Hepatocyte (in vitro differentiated cells): ENCODE results near the gene MIP. TPM values are rescaled to one million over a fixed set of nuclear protein-coding genes. Genes with fewer than 3 reads are reported as not detected.
"Not testable (repeated sequence)": the region's sequence is repeated elsewhere in the genome, so short reads cannot be mapped to it uniquely, and the experiment has no call there.

Source experiments
- DNase-seq: peaks from one replicate; pipeline ENCODE4 v3.0.0-alpha.2; 2016; ENCODE audit warnings: low spot score
- H2AFZ ChIP-seq: fragments of 200-600 bp; sonication (generic); 2 replicates; pipeline ENCODE4 v1.6.0; 2016; ENCODE audit warnings: antibody characterized with exemption, mild to moderate bottlenecking
- H3K27ac ChIP-seq: fragments of 200-600 bp; sonication (generic); 2 replicates; pipeline ENCODE4 v1.5.1; 2016; ENCODE audit warnings: mild to moderate bottlenecking
- H3K27me3 ChIP-seq: fragments of 200-600 bp; sonication (generic); 2 replicates; pipeline ENCODE4 v1.6.1; 2016
- H3K36me3 ChIP-seq: fragments of 200-600 bp; sonication (generic); replicated peaks from 2 replicates; pipeline ENCODE4 v1.5.1; 2016; ENCODE audit warnings: low read depth; ENCODE audit not compliant: insufficient read depth
- H3K4me1 ChIP-seq: fragments of 200-600 bp; sonication (generic); 2 replicates; pipeline ENCODE4 v1.5.1; 2016; ENCODE audit warnings: mild to moderate bottlenecking, moderate library complexity; ENCODE audit not compliant: insufficient read depth
- H3K4me2 ChIP-seq: fragments of 200-600 bp; sonication (generic); 2 replicates; pipeline ENCODE4 v1.6.0; 2016
- H3K4me3 ChIP-seq: fragments of 200-600 bp; sonication (generic); 2 replicates; pipeline ENCODE4 v1.5.1; 2016; ENCODE audit warnings: mild to moderate bottlenecking
- H3K79me2 ChIP-seq: fragments of 200-600 bp; sonication (generic); 2 replicates; pipeline ENCODE4 v1.6.0; 2017; ENCODE audit warnings: mild to moderate bottlenecking
- H3K9me2 ChIP-seq: fragments of 200-600 bp; sonication (generic); replicated peaks from 2 replicates; pipeline ENCODE4 v1.6.0; 2017; ENCODE audit warnings: mild to moderate bottlenecking; ENCODE audit not compliant: insufficient read depth
- H3K9me3 ChIP-seq: fragments of 200-600 bp; sonication (generic); 2 replicates; pipeline ENCODE4 v1.5.1; 2016; ENCODE audit warnings: low read depth, mild to moderate bottlenecking
- H4K20me1 ChIP-seq: fragments of 200-600 bp; sonication (generic); 2 replicates; pipeline ENCODE4 v1.6.0; 2016; ENCODE audit warnings: mild to moderate bottlenecking; ENCODE audit not compliant: insufficient read depth, poor library complexity, severe bottlenecking
- EZH2 ChIP-seq: fragments of 200-600 bp; sonication (generic); IDR thresholded peaks from 2 replicates; pipeline ENCODE4 v1.6.1; 2016; ENCODE audit warnings: antibody characterized with exemption, mild to moderate bottlenecking, borderline replicate concordance
- EZH2phosphoT487 ChIP-seq: fragments of 200-600 bp; sonication (generic); IDR thresholded peaks from one replicate; pipeline ENCODE4 v1.6.1; 2018; ENCODE audit warnings: antibody characterized with exemption, mild to moderate bottlenecking, low read depth, moderate library complexity; ENCODE audit not compliant: unreplicated experiment, severe bottlenecking
- WGBS: methylation state at CpG from one replicate; pipeline ENCODE4 v1.1.6; 2016; ENCODE audit warnings: low lambda C conversion rate; ENCODE audit errors: missing lambda C conversion rate; 5-methylcytosine and 5-hydroxymethylcytosine counted together
- polyA plus RNA-seq: library from polyadenylated mRNA; unstranded; fragments of >200 nt; fragmentation: Nextera tagmentation; extraction: Ambion mirVana; gene quantifications from 2 replicates; pipeline ENCODE4 v1.2.1, GENCODE V29; 2016
- total RNA-seq: library from RNA; depleted of rRNA; stranded (reverse); fragments of >200 nt; gene quantifications from 2 replicates; pipeline ENCODE4 v1.2.3, GENCODE V29; 2014
- TF ChIP-seq, protein P1 (sequence below): fragments of 200-600 bp; sonication (generic); IDR thresholded peaks from 2 replicates; pipeline ENCODE4 v1.5.1; 2016; ENCODE audit warnings: antibody characterized with exemption, mild to moderate bottlenecking; ENCODE audit not compliant: poor library complexity

The MIP gene
- total and polyA plus RNA-seq, 2 experiments from 2014 or later: not detected

DNA sequence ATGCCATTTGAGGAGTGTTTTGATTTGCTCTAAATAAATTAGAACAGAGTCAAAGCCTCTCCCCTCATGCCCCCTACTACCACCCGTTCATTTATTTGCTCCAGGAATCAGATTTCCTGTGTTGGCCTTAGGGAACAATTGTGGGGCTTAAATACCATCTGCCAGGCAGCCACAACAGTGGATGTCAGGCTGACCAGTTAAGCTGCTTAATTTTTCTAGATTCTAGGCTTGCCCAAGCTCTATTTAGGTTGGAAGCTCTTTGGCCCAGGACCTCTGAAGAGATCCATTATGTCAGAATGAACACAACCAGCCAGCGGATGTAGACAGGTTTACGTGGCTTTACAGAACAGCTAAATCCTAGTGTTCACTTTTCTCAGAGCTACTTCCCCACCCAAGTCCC is 4.2 kb downstream of the MIP start:
- Histone ChIP-seq H4K20me1 (no peaks in the 10 kb centered on the region), H3K9me3 (no peaks in the 10 kb centered on the region), H3K4me3 (no peak overlapping the region), H3K4me2 (peak overlapping the region; percentile 73), H2AFZ (peak overlapping the region; percentile 88), H3K9me2 (no peaks in the 10 kb centered on the region), H3K4me1 (peaks cover 6% of the 10 kb centered on the region), H3K36me3 (no peaks in the 10 kb centered on the region), H3K79me2 (peaks cover 11% of the 10 kb centered on the region), H3K27me3 (no peaks in the 10 kb centered on the region), H3K27ac (peak overlapping the region; percentile 88)
- WGBS: 59% methylated on average over 3 of the region's 3 CpGs
- no peak for TF ChIP-seq EZH2
- TF ChIP-seq EZH2phosphoT487: no peak
- TF ChIP-seq, protein P1, sequence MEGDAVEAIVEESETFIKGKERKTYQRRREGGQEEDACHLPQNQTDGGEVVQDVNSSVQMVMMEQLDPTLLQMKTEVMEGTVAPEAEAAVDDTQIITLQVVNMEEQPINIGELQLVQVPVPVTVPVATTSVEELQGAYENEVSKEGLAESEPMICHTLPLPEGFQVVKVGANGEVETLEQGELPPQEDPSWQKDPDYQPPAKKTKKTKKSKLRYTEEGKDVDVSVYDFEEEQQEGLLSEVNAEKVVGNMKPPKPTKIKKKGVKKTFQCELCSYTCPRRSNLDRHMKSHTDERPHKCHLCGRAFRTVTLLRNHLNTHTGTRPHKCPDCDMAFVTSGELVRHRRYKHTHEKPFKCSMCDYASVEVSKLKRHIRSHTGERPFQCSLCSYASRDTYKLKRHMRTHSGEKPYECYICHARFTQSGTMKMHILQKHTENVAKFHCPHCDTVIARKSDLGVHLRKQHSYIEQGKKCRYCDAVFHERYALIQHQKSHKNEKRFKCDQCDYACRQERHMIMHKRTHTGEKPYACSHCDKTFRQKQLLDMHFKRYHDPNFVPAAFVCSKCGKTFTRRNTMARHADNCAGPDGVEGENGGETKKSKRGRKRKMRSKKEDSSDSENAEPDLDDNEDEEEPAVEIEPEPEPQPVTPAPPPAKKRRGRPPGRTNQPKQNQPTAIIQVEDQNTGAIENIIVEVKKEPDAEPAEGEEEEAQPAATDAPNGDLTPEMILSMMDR: no peak
- no peak for DNase-seq

DNA sequence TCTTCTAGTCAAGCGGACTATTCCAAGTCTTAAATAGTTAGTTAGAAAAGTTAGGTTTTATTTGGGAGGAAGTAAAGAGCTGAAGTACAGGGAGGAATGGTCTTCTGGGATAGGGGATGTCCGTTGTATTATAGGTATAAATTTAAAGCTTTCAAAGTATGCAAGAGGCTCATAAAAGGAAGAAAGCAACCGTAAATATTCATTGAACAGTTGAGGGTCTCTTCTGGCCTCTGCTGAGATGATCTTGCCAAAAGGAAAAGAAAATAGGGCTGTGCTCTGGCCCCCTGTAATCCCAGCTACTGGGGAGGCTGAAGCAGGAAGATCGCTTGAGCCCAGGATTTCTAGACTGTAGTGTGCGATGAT is 4.9 kb downstream of the MIP start:
- H2AFZ ChIP-seq: peak overlapping the region; percentile 88
- no peaks in the 10 kb centered on the region for H3K9me2 ChIP-seq
- peak overlapping the region; percentile 88 for H3K27ac ChIP-seq
- peak overlapping the region; percentile 73 for H3K4me2 ChIP-seq
- H3K9me3 ChIP-seq: no peaks in the 10 kb centered on the region
- H3K27me3 ChIP-seq: no peaks in the 10 kb centered on the region
- no peaks in the 10 kb centered on the region for H4K20me1 ChIP-seq
- H3K36me3 ChIP-seq: no peaks in the 10 kb centered on the region
- peaks cover 11% of the 10 kb centered on the region for H3K79me2 ChIP-seq
- peaks cover 6% of the 10 kb centered on the region for H3K4me1 ChIP-seq
- 34% methylated on average over 5 of the region's 5 CpGs for WGBS
- no peak for DNase-seq
- H3K4me3 ChIP-seq: peak overlapping the region; percentile 62
- TF ChIP-seq EZH2 (no peak), EZH2phosphoT487 (no peak)
- TF ChIP-seq, protein P1: no peak

DNA sequence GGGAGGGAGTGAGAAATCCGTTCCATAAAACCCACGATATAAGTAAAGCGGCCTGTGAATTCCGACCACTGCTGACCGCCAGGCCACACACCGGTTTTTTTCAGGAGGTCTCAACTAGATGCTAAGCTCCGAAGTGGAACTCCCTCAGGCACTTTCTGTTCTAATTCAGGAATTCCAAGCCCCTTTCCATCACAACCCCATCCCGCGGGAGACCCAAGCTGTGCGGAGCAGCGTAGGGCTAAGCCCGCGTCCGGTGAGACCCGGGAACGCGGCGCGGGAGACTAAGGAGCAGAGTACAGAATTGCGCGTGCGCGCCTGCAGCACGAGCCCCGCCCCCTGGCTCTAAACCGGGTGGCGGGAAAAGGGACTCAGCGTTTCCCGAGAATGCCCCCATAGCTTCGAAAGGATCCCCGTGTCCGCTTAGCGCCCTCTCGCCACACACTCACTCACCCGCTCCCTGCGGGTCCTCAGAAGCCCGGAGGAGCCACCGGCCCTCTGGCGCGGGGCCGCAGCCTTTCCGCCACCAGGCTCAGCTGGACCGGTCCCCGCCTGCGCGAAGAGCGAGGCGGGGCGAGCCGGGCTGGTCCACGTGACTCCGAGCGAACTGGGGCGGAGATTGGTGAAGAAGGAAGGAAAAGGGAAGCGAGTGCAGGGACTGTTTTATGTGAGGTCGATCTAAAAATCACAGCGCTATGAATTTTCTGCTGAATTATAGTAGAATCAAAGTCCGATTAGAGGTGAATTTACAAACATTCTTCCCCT is 5.4 kb downstream of the MIP start, which contains the start of gene TIMELESS:
Gene TIMELESS (minus strand): TSS at position 567 of the 762 bp plus-strand sequence. CDS start 15,256 bp downstream, outside the sequence.
- whole genome bisulfite sequencing: under 1% methylated on average over 58 of the region's 58 CpGs
- TF ChIP-seq EZH2phosphoT487: no peak
- TF ChIP-seq, protein P1: no peak
- no peak for TF ChIP-seq EZH2
- Histone ChIP-seq H3K9me2 (no peaks in the 10 kb centered on the region), H3K36me3 (no peaks in the 10 kb centered on the region), H3K27me3 (no peaks in the 10 kb centered on the region), H3K4me1 (peaks cover 6% of the 10 kb centered on the region), H3K4me2 (peak within 1 kb of the TSS; percentile 73), H3K79me2 (peaks cover 11% of the 10 kb centered on the region), H3K27ac (peak within 1 kb of the TSS; percentile 88), H3K4me3 (peak within 1 kb of the TSS; percentile 62), H2AFZ (peak within 1 kb of the TSS; percentile 88), H3K9me3 (no peaks in the 10 kb centered on the region), H4K20me1 (no peaks in the 10 kb centered on the region)
- DNase-seq: peak; percentile 95

DNA sequence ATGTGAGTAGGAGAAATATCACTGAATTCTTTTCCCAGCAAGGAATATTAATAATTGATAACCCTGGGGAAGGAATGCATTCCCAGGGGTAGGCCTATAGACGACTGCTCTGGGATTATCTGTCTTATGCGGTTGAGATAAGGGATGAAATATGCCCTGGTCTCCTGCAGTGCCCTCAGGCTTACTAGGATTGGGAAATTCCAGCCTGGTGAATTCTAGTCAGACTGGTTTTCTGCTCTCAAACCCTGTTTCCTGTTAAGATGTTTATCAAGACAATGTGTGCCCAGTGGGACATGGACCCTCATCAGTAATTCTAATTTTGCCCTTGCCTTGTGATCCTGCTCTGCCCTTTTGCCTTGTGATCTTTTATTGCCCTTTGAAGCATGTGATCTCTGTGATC is 11.2 kb downstream of the MIP start:
- H3K4me1 ChIP-seq, H4K20me1 ChIP-seq, H3K27ac ChIP-seq, DNase-seq, H3K4me2 ChIP-seq, H3K4me3 ChIP-seq, H3K9me2 ChIP-seq, H2AFZ ChIP-seq, H3K27me3 ChIP-seq, H3K36me3 ChIP-seq, H3K9me3 ChIP-seq: not testable (repeated sequence)
- 28% methylated on average over 2 of the region's 2 CpGs for WGBS
- peaks cover 35% of the 10 kb centered on the region for H3K79me2 ChIP-seq
